Measurements from ENCODE around the gene THUMPD3. TPM values are rescaled to one million over a fixed set of nuclear protein-coding genes. Genes with fewer than 3 reads are reported as not detected.

THUMPD3 gene
- total and polyA plus RNA-seq, 2 donors from 2014 or later = 31.9 to 44.1 TPM

DNA sequence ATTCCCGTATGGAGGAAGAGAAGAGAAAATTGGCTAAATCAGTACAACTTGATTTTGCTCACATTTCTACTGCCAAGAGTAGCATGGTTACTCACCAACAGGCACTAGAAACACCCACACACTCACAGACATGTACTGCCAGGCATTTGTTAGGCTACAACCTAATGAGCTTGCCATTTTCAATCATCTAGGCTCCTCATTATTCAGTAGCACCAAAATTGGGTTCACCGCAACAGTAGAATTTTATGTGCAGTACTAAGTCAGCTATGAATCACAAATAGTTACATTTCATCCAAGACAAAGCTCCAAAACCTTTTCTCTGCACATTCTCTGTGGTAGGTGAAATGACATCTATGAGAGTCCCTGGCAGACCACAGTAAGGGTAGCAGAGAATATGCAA, 15.0 kb upstream of the THUMPD3 start:
- Histone ChIP-seq H3K9me3 (ENCODE audit: control insufficient read depth in 2 of 3, insufficient read depth in 1 of 3, low read length in 3 of 3) (no peaks in the 10 kb centered on the region), H3K4me1 (ENCODE audit: control insufficient read depth in 2 of 3, insufficient read depth in 2 of 3, low read depth in 1 of 3, low read length in 3 of 3) (peaks cover 1 to 10% (median 7%) of the 10 kb centered on the region in 3 donors), H3K27ac (ENCODE audit: low read depth in 2 of 2, low read length in 2 of 2) (no peak overlapping the region), H3K27me3 (ENCODE audit: control insufficient read depth, insufficient read depth, low read length) (no peaks in the 10 kb centered on the region), H3K9ac (ENCODE audit: low read length in 3 of 3) (no peak overlapping the region), H3K4me3 (ENCODE audit: low read length in 3 of 3) (no peak overlapping the region), H3K36me3 (ENCODE audit: control insufficient read depth in 2 of 3, insufficient read depth in 3 of 3, low read length in 3 of 3) (no peaks in the 10 kb centered on the region)
- DNase-seq (no peak), FAIRE-seq (no peak)
- TF ChIP-seq, protein P1, sequence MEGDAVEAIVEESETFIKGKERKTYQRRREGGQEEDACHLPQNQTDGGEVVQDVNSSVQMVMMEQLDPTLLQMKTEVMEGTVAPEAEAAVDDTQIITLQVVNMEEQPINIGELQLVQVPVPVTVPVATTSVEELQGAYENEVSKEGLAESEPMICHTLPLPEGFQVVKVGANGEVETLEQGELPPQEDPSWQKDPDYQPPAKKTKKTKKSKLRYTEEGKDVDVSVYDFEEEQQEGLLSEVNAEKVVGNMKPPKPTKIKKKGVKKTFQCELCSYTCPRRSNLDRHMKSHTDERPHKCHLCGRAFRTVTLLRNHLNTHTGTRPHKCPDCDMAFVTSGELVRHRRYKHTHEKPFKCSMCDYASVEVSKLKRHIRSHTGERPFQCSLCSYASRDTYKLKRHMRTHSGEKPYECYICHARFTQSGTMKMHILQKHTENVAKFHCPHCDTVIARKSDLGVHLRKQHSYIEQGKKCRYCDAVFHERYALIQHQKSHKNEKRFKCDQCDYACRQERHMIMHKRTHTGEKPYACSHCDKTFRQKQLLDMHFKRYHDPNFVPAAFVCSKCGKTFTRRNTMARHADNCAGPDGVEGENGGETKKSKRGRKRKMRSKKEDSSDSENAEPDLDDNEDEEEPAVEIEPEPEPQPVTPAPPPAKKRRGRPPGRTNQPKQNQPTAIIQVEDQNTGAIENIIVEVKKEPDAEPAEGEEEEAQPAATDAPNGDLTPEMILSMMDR (IDR thresholded peaks at IDR 0.05; ENCODE audit: borderline replicate concordance, extremely low read depth, insufficient read depth) = no peak
- intact Hi-C loops (cut with DNase I) = no loop called here

DNA sequence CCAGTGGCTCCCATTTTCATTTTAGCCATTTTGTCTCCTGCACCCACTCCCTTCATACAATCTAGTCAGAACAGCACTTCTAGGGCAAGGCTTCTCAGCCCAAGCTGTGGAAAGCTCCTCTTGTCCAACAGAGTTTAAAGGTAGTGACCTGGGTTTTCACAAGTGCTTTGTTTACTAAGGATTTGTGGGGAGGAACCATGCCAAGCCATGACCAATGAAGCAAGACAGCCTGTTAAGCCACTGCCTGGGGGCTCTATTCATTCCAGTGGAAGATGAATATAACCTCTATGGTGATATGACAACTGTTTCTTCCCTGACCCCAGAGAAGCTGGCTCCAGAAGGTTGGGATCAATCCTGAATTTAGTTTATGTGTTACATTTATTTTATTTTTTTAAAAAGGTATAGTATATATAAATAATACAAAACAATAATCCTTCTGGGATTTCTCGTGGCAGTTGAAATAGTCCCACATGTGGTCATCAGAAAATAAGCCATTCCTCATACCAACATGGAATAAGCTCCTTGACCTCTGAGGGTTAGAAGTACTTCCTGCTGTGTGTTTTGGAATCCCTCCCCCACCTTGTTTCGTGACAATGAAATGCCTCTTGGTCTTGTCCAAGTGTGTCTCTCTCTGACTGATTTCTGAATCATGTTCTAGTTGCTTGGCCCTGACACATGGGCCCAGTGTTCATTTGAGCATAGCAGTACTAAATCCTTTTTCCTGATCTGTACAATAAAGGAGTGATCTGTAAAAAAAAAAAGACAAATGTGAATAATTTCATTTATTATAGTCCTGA, 13.3 kb upstream of the THUMPD3 start:
- H3K36me3 ChIP-seq (ENCODE audit: control insufficient read depth in 2 of 3, insufficient read depth in 3 of 3, low read length in 3 of 3) = no peaks in the 10 kb centered on the region
- FAIRE-seq = no peak
- TF ChIP-seq, protein P1 (IDR thresholded peaks at IDR 0.05; ENCODE audit: borderline replicate concordance, extremely low read depth, insufficient read depth) = no peak
- peaks cover 4 to 13% (median 9%) of the 10 kb centered on the region in 3 donors for H3K4me1 ChIP-seq (ENCODE audit: control insufficient read depth in 2 of 3, insufficient read depth in 2 of 3, low read depth in 1 of 3, low read length in 3 of 3)
- intact Hi-C loops (cut with DNase I) = no loop called here
- no peaks in the 10 kb centered on the region for H3K9me3 ChIP-seq (ENCODE audit: control insufficient read depth in 2 of 3, insufficient read depth in 1 of 3, low read length in 3 of 3)
- no peaks in the 10 kb centered on the region for H3K27me3 ChIP-seq (ENCODE audit: control insufficient read depth, insufficient read depth, low read length)
- H3K9ac ChIP-seq (ENCODE audit: low read length in 3 of 3) = no peak overlapping the region
- H3K27ac ChIP-seq (ENCODE audit: low read depth in 2 of 2, low read length in 2 of 2) = peak overlapping the region in 1 of 2 donors; percentile 8
- peak in 3 of 5 donors; percentile 23 to 76 (median 58) for DNase-seq
- H3K4me3 ChIP-seq (ENCODE audit: low read length in 3 of 3) = no peak overlapping the region

DNA sequence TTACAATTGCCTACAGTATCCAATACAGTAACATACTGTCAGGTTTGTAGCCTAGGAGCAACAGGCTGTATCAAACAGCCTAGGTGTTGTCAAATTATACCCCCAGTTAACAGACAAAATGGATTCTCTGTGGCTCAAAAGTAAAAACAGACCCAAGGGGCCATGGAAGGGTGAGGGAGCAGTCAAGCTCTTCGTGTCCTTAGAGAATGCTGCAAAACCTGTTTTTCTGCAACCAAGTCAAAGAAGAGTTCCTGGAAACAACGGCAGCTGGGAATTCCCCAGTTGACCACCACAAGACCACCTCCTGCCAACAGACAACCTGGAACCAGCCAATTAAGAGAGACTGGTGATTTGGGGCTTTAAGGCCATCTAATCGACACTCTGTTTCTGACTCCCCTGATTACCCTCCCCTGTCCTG, 11.1 kb upstream of the THUMPD3 start:
- peak in 4 of 5 donors; percentile 51 to 88 (median 72) for DNase-seq
- H3K27ac ChIP-seq (ENCODE audit: low read depth in 2 of 2, low read length in 2 of 2) = no peak overlapping the region
- no peaks in the 10 kb centered on the region for H3K36me3 ChIP-seq (ENCODE audit: control insufficient read depth in 2 of 3, insufficient read depth in 3 of 3, low read length in 3 of 3)
- no peaks in the 10 kb centered on the region for H3K27me3 ChIP-seq (ENCODE audit: control insufficient read depth, insufficient read depth, low read length)
- FAIRE-seq = no peak
- intact Hi-C loops (cut with DNase I) = no loop called here
- peaks cover 4 to 13% (median 9%) of the 10 kb centered on the region in 3 donors for H3K4me1 ChIP-seq (ENCODE audit: control insufficient read depth in 2 of 3, insufficient read depth in 2 of 3, low read depth in 1 of 3, low read length in 3 of 3)
- no peak overlapping the region for H3K4me3 ChIP-seq (ENCODE audit: low read length in 3 of 3)
- no peaks in the 10 kb centered on the region for H3K9me3 ChIP-seq (ENCODE audit: control insufficient read depth in 2 of 3, insufficient read depth in 1 of 3, low read length in 3 of 3)
- TF ChIP-seq, protein P1 (IDR thresholded peaks at IDR 0.05; ENCODE audit: borderline replicate concordance, extremely low read depth, insufficient read depth) = no peak
- no peak overlapping the region for H3K9ac ChIP-seq (ENCODE audit: low read length in 3 of 3)
